GM12878 (cell line): ENCODE measurements around the gene RASD1.

Source experiments
- EZH2 ChIP-seq: IDR thresholded peaks from 2 replicates; pipeline ENCODE4 v1.6.1; 2012; ENCODE audit warnings: low read depth, mild to moderate bottlenecking, control low read depth, inconsistent platforms, low read length, borderline replicate concordance; ENCODE audit not compliant: control insufficient read depth
- FOXM1 ChIP-seq: IDR thresholded peaks from 2 replicates; pipeline ENCODE4 v1.6.1; 2012; ENCODE audit warnings: low read depth, mild to moderate bottlenecking, inconsistent platforms, low read length, moderate library complexity
- RAD21 ChIP-seq: IDR thresholded peaks from 2 replicates; pipeline ENCODE4 v1.6.1; 2011; ENCODE audit warnings: mild to moderate bottlenecking, low read depth, low read length, moderate library complexity; ENCODE audit not compliant: insufficient read depth
- SMC3 ChIP-seq: IDR thresholded peaks from 2 replicates; pipeline ENCODE4 v1.6.1; 2011; ENCODE audit warnings: low read length, improper control_type of control experiment, borderline replicate concordance
- TAF1 ChIP-seq: IDR thresholded peaks from 2 replicates; pipeline ENCODE4 v1.6.1; 2011; ENCODE audit warnings: mild to moderate bottlenecking, low read depth, low read length, borderline replicate concordance
- TCF12 ChIP-seq: IDR thresholded peaks from 2 replicates; pipeline ENCODE4 v1.6.1; 2011; ENCODE audit warnings: low read depth, mild to moderate bottlenecking, low read length
- TF ChIP-seq, protein P1 (sequence below), 3 experiments: IDR thresholded peaks in 2 of 3; conservative IDR thresholded peaks in 1 of 3; 2 replicates each; pipeline ENCODE4 v1.5.1; 2011; ENCODE audit warnings: low read depth in 3 of 3, low read length in 3 of 3, mild to moderate bottlenecking in 3 of 3, control low read depth in 2 of 3, moderate library complexity in 2 of 3, inconsistent platforms in 1 of 3, mixed read lengths in 1 of 3; ENCODE audit not compliant: control insufficient read depth in 2 of 3, insufficient read depth in 1 of 3; ENCODE audit errors: extremely low read depth in 1 of 3

- TF ChIP-seq SMC3 (no peak), TAF1 (no peak), FOXM1 (no peak), TCF12 (no peak), RAD21 (no peak), EZH2 (no peak)
- TF ChIP-seq, protein P1, sequence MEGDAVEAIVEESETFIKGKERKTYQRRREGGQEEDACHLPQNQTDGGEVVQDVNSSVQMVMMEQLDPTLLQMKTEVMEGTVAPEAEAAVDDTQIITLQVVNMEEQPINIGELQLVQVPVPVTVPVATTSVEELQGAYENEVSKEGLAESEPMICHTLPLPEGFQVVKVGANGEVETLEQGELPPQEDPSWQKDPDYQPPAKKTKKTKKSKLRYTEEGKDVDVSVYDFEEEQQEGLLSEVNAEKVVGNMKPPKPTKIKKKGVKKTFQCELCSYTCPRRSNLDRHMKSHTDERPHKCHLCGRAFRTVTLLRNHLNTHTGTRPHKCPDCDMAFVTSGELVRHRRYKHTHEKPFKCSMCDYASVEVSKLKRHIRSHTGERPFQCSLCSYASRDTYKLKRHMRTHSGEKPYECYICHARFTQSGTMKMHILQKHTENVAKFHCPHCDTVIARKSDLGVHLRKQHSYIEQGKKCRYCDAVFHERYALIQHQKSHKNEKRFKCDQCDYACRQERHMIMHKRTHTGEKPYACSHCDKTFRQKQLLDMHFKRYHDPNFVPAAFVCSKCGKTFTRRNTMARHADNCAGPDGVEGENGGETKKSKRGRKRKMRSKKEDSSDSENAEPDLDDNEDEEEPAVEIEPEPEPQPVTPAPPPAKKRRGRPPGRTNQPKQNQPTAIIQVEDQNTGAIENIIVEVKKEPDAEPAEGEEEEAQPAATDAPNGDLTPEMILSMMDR (IDR thresholded peaks at IDR 0.05 in 2 of 3, conservative IDR thresholded peaks at IDR 0.05 in 1 of 3; ENCODE audit: control insufficient read depth in 2 of 3, extremely low read depth in 1 of 3, insufficient read depth in 1 of 3, low read depth in 3 of 3, low read length in 3 of 3), result no peak
Observed at GRCh38 chr17:17523731-17524490, 27.7 kb upstream of the RASD1 start.
